ENCODE measurements around the gene TMEM63A.

TMEM63A gene

GRCh38 chr1:225906467-225906866 is 24.3 kb upstream of the TMEM63A start:
- Histone ChIP-seq H3K9me3 (ENCODE audit: insufficient read depth, low read depth, low read length) (no peaks in the 10 kb centered on the region), H3K9ac (ENCODE audit: low read depth, low read length) (no peak overlapping the region), H3K36me3 (ENCODE audit: insufficient read depth, low read depth, low read length) (no peaks in the 10 kb centered on the region), H3K27me3 (ENCODE audit: insufficient read depth, low read length) (peaks cover under 1% of the 10 kb centered on the region), H3K27ac (ENCODE audit: low read length) (no peak overlapping the region), H3K4me1 (ENCODE audit: insufficient read depth, low read length) (no peaks in the 10 kb centered on the region), H3K4me3 (ENCODE audit: low read length) (no peak overlapping the region)

- Histone ChIP-seq H3K4me3 (ENCODE audit: low read length) (no peak overlapping the region), H3K27ac (ENCODE audit: low read length) (no peak overlapping the region), H3K27me3 (ENCODE audit: insufficient read depth, low read length) (no peaks in the 10 kb centered on the region; the same call in 1 of the 2 replicates), H3K9ac (ENCODE audit: low read depth, low read length) (no peak overlapping the region), H3K9me3 (ENCODE audit: insufficient read depth, low read depth, low read length) (no peaks in the 10 kb centered on the region), H3K4me1 (ENCODE audit: insufficient read depth, low read length) (peaks cover 10% of the 10 kb centered on the region; the same call in 1 of the 2 replicates), H3K36me3 (ENCODE audit: insufficient read depth, low read depth, low read length) (no peaks in the 10 kb centered on the region)
Measured at GRCh38 chr1:225903623-225904022, 21.4 kb upstream of the TMEM63A start.

- no peaks in the 10 kb centered on the region for H3K27me3 ChIP-seq (ENCODE audit: insufficient read depth, low read length)
- H3K36me3 ChIP-seq (ENCODE audit: insufficient read depth, low read depth, low read length): no peaks in the 10 kb centered on the region
- H3K4me3 ChIP-seq (ENCODE audit: low read length): peak overlapping the region; percentile 31; the same call in 1 of the 2 replicates
- H3K27ac ChIP-seq (ENCODE audit: low read length): no peak overlapping the region
- H3K9ac ChIP-seq (ENCODE audit: low read depth, low read length): peak overlapping the region; percentile 32; the same call in 1 of the 2 replicates
- H3K4me1 ChIP-seq (ENCODE audit: insufficient read depth, low read length): peaks cover 19% of the 10 kb centered on the region; the same call in 1 of the 2 replicates
- no peaks in the 10 kb centered on the region for H3K9me3 ChIP-seq (ENCODE audit: insufficient read depth, low read depth, low read length)
Measured at GRCh38 chr1:225899044-225899925, 17.1 kb upstream of the TMEM63A start.

GRCh38 chr1:225897595-225898514 is 15.7 kb upstream of the TMEM63A start:
- Histone ChIP-seq H3K27ac (ENCODE audit: low read length) (no peak overlapping the region), H3K4me3 (ENCODE audit: low read length) (no peak overlapping the region), H3K9me3 (ENCODE audit: insufficient read depth, low read depth, low read length) (no peaks in the 10 kb centered on the region), H3K4me1 (ENCODE audit: insufficient read depth, low read length) (peaks cover 19% of the 10 kb centered on the region; the same call in 1 of the 2 replicates), H3K27me3 (ENCODE audit: insufficient read depth, low read length) (no peaks in the 10 kb centered on the region), H3K9ac (ENCODE audit: low read depth, low read length) (no peak overlapping the region), H3K36me3 (ENCODE audit: insufficient read depth, low read depth, low read length) (no peaks in the 10 kb centered on the region)

GRCh38 chr1:225896937-225897549 is 14.9 kb upstream of the TMEM63A start:
- Histone ChIP-seq H3K27ac (ENCODE audit: low read length) (no peak overlapping the region), H3K9ac (ENCODE audit: low read depth, low read length) (no peak overlapping the region), H3K9me3 (ENCODE audit: insufficient read depth, low read depth, low read length) (no peaks in the 10 kb centered on the region), H3K27me3 (ENCODE audit: insufficient read depth, low read length) (no peaks in the 10 kb centered on the region), H3K4me3 (ENCODE audit: low read length) (no peak overlapping the region), H3K36me3 (ENCODE audit: insufficient read depth, low read depth, low read length) (no peaks in the 10 kb centered on the region), H3K4me1 (ENCODE audit: insufficient read depth, low read length) (peaks cover 19% of the 10 kb centered on the region; the same call in 1 of the 2 replicates)

GRCh38 chr1:225896494-225896893 is 14.3 kb upstream of the TMEM63A start:
- Histone ChIP-seq H3K9me3 (ENCODE audit: insufficient read depth, low read depth, low read length) (no peaks in the 10 kb centered on the region), H3K9ac (ENCODE audit: low read depth, low read length) (no peak overlapping the region), H3K4me1 (ENCODE audit: insufficient read depth, low read length) (peaks cover 19% of the 10 kb centered on the region; the same call in 1 of the 2 replicates), H3K27ac (ENCODE audit: low read length) (no peak overlapping the region), H3K36me3 (ENCODE audit: insufficient read depth, low read depth, low read length) (no peaks in the 10 kb centered on the region), H3K27me3 (ENCODE audit: insufficient read depth, low read length) (no peaks in the 10 kb centered on the region), H3K4me3 (ENCODE audit: low read length) (no peak overlapping the region)

- Histone ChIP-seq H3K4me1 (ENCODE audit: insufficient read depth, low read length) (peaks cover 15% of the 10 kb centered on the region; the same call in 1 of the 2 replicates), H3K27ac (ENCODE audit: low read length) (no peak overlapping the region), H3K27me3 (ENCODE audit: insufficient read depth, low read length) (peaks cover 22% of the 10 kb centered on the region), H3K9me3 (ENCODE audit: insufficient read depth, low read depth, low read length) (no peaks in the 10 kb centered on the region), H3K36me3 (ENCODE audit: insufficient read depth, low read depth, low read length) (no peaks in the 10 kb centered on the region), H3K4me3 (ENCODE audit: low read length) (no peak overlapping the region), H3K9ac (ENCODE audit: low read depth, low read length) (no peak overlapping the region)
Measured at GRCh38 chr1:225892307-225892706, 10.1 kb upstream of the TMEM63A start.

GRCh38 chr1:225891229-225891972 is 9.2 kb upstream of the TMEM63A start:
- Histone ChIP-seq H3K27me3 (ENCODE audit: insufficient read depth, low read length) (peaks cover 29% of the 10 kb centered on the region), H3K4me1 (ENCODE audit: insufficient read depth, low read length) (peaks cover 15% of the 10 kb centered on the region; the same call in 1 of the 2 replicates), H3K4me3 (ENCODE audit: low read length) (no peak overlapping the region), H3K27ac (ENCODE audit: low read length) (no peak overlapping the region), H3K9me3 (ENCODE audit: insufficient read depth, low read depth, low read length) (no peaks in the 10 kb centered on the region), H3K9ac (ENCODE audit: low read depth, low read length) (peak overlapping the region; percentile 31; the same call in 1 of the 2 replicates), H3K36me3 (ENCODE audit: insufficient read depth, low read depth, low read length) (no peaks in the 10 kb centered on the region)

- Histone ChIP-seq H3K27me3 (ENCODE audit: insufficient read depth, low read length) (peaks cover 32% of the 10 kb centered on the region), H3K4me1 (ENCODE audit: insufficient read depth, low read length) (peaks cover 15% of the 10 kb centered on the region; the same call in 1 of the 2 replicates), H3K36me3 (ENCODE audit: insufficient read depth, low read depth, low read length) (no peaks in the 10 kb centered on the region), H3K9me3 (ENCODE audit: insufficient read depth, low read depth, low read length) (no peaks in the 10 kb centered on the region), H3K9ac (ENCODE audit: low read depth, low read length) (peak overlapping the region; percentile 31; the same call in 1 of the 2 replicates), H3K4me3 (ENCODE audit: low read length) (no peak overlapping the region), H3K27ac (ENCODE audit: low read length) (no peak overlapping the region)
Measured at GRCh38 chr1:225890346-225891228, 8.4 kb upstream of the TMEM63A start.

GRCh38 chr1:225889743-225890142 is 7.6 kb upstream of the TMEM63A start:
- no peaks in the 10 kb centered on the region for H3K9me3 ChIP-seq (ENCODE audit: insufficient read depth, low read depth, low read length)
- H3K27ac ChIP-seq (ENCODE audit: low read length): no peak overlapping the region
- no peak overlapping the region; the same call in 1 of the 2 replicates for H3K9ac ChIP-seq (ENCODE audit: low read depth, low read length)
- peaks cover 15% of the 10 kb centered on the region; the same call in 1 of the 2 replicates for H3K4me1 ChIP-seq (ENCODE audit: insufficient read depth, low read length)
- H3K27me3 ChIP-seq (ENCODE audit: insufficient read depth, low read length): peaks cover 32% of the 10 kb centered on the region
- H3K4me3 ChIP-seq (ENCODE audit: low read length): no peak overlapping the region
- H3K36me3 ChIP-seq (ENCODE audit: insufficient read depth, low read depth, low read length): no peaks in the 10 kb centered on the region
